GM21825 (cell line): ENCODE results near the gene IL6ST.
"Not testable (repeated sequence)": the region's sequence is repeated elsewhere in the genome, so short reads cannot be mapped to it uniquely, and the experiment has no call there.

Experiments used
- ATAC-seq: cut with Tn5 transposase; IDR thresholded peaks from one replicate; pipeline ENCODE4 v1.9.1; 2021; ENCODE audit warnings: mild to moderate bottlenecking, moderate library complexity; ENCODE audit not compliant: unreplicated experiment

The IL6ST gene

GRCh38 chr5:55994495-55994997 is at the start of gene IL6ST:
Gene IL6ST, minus strand, starts transcription at chr5:55994963. Its CDS starts 18,685 bp downstream, at chr5:55976278.
- ATAC-seq: peak; percentile 40

DNA sequence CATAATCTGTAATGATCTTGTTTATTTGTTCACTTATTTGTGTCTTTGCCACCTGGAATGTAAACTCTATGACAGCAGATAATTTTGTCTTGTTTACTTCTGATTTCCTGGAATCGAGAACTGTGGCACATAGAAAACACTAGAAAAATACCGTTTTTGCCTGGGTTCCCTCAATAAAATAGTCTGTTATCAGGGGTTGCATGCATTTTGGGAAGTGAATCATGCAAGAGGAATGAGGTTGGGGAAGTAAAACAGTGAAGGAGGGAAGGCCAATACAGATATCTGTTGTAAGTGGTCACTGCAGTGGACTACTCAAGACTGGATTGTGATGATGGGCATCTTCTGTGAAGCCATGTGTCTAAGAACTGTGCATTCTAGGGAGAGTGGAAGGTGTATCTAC is 45.2 kb upstream of the IL6ST start:
- no peak for ATAC-seq

DNA sequence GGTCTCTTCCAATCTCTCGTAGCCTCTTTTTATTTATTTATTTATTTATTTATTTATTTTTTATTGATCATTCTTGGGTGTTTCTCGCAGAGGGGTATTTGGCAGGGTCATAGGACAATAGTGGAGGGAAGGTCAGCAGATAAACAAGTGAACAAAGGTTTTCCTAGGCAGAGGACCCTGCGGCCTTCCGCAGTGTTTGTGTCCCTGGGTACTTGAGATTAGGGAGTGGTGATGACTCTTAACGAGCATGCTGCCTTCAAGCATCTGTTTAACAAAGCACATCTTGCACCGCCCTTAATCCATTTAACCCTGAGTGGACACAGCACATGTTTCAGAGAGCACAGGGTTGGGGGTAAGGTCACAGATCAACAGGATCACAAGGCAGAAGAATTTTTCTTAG is 43.4 kb upstream of the IL6ST start:
- ATAC-seq: not testable (repeated sequence)

DNA sequence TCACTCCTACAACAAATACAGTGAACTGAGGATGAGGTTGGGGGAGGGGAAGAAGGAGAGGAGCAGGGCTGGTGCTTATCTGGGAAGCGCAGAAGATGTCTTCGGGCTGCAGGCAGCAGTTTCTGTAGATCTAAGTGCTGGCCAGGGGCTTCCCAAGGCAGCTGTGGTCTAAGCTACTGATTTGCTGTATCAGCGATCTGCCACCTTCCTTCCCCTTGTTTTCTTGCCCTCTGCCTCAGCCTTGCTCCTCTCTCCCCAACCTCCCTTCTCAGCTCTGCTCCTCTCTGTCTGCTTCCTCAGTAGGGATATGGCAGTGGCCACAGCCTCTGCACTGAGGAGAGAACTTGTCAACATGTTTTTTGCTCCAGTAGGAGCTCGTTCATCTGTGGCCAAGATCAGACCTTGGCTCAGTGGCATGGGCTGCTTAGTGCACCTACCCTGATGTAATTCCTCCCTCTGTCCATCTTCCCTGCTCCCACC is 42.8 kb upstream of the IL6ST start:
- ATAC-seq: no peak

GRCh38 chr5:56035394-56035793 is 40.6 kb upstream of the IL6ST start:
- ATAC-seq: not testable (repeated sequence)

DNA sequence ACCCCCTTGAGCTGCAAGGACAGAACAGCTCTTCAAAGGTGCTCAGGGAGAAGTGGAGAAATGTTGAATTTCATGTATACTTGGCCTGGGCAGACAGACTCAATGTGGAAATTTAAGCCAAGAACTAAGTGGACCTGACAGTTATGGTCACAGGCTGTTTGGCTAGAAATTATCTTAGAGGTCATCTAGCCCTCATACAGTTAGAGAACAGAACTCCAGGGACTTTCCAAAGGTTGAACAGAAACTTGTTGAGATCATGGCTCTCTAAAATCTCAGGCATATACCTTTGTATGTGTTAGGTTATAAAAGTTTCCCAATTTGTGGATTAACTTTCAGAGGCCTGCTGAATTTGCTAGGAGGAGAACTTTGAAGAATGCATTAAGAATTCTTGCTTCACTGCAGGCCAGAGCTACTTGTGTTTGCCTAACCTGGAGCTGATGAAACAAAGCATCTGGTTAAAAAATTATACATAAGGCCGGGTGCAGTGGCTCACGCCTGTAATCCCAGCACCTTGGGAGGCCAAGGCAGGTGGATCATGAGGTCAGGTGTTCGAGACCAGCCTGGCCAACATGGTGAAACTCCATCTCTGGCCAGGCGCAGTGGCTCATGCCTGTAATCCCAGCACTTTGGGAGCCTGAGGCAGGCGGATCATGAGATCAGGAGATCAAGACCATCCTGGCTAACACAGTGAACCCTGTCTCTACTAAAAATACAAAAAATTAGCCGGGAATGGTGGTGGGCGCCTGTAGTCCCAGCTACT is 35.3 kb upstream of the IL6ST start:
- not testable (repeated sequence) for ATAC-seq

DNA sequence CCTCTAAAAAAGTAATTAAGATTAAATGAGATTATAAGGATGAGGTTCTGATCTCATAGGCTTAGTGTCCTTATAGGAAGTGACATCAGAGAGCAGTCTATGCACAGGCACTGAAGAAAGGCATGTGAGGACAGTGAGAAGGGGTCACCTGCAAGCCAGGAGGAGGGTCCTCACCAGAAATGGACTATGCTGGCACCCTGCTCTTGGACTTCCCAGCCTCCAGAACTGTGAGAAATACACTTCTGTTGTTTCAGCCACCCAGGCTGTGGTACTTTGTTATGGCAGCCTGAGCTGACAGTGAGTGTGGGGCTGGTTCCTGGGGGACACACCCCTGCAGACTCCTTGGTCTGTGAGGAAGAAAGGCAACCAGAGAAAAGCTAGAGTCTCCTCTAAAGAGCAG is 34.7 kb upstream of the IL6ST start:
- no peak for ATAC-seq

GRCh38 chr5:56028708-56029107 is 33.9 kb upstream of the IL6ST start:
- ATAC-seq: no peak

- ATAC-seq: peak; percentile 69
Observed at GRCh38 chr5:56026863-56027300, 32.1 kb upstream of the IL6ST start.

DNA sequence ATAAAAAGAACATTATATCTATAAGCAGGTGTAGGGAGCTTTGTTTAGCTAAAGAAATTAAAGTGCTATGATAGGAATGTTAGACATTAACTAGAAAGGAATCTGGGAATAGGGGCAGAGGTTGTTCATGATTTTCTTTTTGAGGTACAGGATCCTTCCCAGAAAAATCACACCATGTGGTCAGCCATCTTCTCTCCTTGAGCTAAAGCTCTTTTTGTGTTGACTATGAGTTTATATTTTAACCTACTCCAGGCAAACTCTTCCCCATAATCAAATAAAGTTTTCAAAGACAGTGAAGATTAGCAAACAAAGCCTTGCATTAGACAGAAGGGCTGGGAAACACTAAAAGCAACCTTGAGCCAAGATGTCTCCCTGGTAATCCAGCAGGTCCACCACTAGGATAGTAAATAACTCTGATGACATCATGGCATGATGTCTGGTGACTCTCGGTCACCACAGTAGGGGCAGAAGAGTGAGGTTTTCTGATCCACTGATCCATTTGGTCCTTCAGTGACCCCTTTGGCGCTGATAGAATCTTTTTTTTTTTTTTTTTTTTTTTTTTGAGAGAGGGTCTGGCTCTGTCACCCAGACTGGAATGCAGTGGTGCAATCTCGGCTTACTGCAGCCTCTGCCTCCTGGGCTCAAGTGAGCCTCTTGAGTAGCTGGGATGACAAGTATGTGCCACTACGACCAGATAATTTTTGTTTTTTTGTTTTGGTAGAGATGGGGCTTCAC is 30.6 kb upstream of the IL6ST start:
- ATAC-seq: no peak

DNA sequence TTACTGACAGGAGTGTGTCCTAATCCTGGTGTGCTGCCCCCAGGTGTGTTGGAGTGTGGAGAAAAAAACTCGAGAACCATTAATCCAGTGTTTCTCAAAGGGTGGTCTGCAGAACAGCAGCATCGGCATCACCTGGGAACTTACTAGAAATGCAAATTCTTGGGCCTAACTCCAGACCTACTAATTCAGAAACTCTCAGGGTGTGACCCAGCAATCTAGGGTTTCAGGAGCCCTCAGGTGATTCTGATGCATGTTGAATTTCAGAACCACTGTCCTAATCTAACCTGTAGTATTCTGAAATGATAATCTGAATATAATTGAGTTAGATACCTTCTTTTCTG is 30.0 kb upstream of the IL6ST start:
- ATAC-seq: no peak

DNA sequence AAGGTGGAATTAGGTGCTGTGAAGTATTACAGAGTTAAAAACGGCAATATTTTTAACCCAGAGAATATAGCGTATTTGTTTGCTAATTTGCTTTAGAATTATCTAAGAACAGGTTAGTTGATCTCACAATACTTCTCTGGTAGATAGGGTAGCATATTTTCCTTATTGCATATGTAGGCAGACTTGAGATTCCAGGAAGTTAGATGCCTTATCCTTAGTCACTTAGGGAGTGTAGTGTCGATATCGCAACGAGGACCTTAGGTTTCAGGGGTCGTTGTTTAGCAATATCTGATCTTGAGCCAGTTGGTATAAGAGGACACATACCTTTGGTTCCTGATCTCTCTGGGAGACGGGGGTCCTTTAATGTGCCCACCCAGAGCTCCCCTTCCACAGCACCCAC is 28.5 kb upstream of the IL6ST start:
- no peak for ATAC-seq

DNA sequence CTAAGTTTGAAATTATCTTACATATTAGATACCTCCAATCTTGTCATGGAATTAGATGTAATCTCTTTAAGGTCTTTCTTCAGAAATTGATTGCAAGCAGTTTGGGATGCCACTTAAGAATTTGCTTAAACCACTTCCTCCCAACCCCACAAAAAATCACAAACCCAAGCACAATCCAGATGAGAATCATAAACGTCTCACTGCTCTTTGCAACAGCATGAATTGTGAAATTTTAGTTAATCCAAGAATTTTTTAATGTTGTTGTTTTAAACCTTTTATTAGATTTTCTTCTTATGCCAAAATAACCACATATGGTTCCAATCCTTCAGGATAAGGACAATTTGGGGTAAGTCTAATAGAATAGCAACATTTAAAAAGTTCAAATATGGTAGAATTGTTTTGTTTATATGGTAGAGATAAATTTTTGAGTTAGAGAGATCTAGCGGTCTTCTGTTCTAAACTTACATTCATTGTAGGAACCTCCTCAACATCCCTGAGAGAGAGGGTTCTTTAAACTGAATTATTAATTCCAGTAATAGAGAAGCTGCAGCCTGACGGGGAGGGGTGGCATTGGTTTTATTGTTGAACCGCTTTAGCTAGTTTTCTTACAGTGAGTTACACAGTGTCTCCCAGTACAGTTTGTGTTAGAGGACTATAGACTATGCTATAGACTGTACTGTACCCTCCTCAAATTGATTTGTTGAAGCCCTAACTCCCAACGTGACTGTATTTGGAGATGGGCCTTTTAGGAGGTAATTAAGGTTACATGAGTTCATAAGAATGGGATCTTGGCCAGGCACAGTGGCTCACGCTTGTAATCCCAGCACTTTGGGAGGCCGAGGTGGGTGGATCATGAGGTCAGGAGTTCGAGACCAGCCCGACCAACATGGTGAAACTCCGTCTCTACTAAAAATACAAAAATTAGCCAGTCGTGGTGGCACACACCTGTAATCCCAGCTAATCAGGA is 24.8 kb upstream of the IL6ST start:
- no peak for ATAC-seq

GRCh38 chr5:56018832-56019231 is 24.1 kb upstream of the IL6ST start:
- ATAC-seq: no peak

DNA sequence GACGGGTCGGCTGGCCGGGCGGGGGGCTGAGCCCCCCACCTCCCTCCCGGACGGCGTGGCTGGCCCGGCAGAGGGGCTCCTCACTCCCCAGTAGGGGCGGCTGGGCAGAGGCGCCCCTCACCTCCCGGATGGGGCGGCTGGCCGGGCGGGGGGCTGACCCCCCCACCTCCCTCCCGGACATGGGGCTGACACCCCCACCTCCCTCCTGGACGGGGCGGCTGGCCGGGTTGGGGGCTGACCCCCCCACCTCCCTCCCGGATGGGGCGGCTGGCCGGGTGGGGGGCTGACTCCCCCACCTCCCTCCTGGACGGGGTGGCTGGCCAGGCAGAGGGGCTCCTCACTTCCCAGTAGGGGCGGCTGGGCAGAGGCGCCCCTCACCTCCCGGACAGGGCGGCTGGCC is 19.9 kb upstream of the IL6ST start:
- ATAC-seq: not testable (repeated sequence)

DNA sequence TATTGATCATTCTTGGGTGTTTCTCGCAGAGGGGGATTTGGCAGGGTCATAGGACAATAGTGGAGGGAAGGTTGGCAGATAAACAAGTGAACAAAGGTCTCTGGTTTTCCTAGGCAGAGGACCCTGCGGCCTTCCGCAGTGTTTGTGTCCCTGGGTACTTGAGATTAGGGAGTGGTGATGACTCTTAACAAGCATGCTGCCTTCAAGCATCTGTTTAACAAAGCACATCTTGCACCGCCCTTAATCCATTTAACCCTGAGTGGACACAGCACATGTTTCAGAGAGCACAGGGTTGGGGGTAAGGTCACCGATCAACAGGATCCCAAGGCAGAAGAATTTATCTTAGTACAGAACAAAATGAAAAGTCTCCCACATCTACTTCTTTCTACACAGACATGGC is 19.2 kb upstream of the IL6ST start:
- not testable (repeated sequence) for ATAC-seq

DNA sequence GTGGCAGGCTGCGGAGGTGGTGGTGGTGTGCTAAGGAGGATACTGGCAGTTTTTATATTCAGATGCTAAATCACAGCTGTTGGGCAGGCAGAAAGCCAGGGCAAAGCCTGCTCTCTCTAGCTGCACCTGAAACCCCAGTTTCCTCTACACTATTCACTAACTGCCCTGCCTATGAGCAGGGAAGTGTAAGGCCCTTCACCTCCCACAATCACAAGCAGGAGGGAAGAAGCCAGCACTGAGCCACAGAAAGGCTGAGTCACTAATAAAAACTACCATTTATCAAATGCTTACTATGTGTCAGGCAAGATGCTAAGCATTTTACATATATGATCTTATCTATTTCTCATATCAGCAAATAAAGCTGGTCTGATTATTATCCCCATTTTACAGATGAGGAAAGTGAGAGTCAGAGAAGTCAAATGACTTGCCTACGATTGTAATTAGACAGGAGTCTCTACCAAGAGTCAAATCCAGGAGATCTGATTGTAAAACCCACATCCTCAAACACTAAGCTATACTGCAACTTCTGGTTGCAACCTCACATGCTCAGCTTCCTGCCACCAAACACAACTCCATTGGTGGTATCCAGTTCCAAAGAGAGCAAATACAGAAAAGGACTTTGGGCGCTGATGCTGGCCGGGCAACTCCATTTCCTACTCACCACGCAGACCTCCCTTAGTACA is 17.7 kb upstream of the IL6ST start:
- ATAC-seq: peak; percentile 86

DNA sequence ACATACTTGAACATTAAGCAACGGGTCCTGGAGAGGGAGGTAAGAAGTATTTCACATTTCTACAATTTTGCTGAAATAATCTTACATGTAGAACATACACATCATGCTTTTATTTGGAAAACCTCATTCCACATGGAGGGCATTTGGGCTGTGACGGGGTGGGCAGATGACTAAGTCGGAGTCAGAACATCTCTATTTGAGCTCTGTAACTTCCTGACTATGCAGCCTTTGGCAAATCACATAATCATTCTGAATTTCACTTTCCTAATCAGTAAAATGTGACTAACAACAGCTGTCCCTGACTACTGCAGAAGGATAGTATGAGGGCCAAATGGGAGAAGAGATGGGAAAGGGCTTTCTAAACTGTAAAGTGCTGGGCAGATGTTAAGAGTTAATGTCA is 17.1 kb upstream of the IL6ST start:
- ATAC-seq: peak; percentile 25

GRCh38 chr5:56010431-56010830 is 15.7 kb upstream of the IL6ST start:
- ATAC-seq: no peak

- no peak for ATAC-seq
Observed at GRCh38 chr5:56006600-56006999, 11.8 kb upstream of the IL6ST start.
